ENCODE results near the gene COL15A1.
A peak's percentile ranks its signal among the peaks of the same experiment; 100 is the strongest.

The COL15A1 gene

GRCh38 chr9:99056186-99056585 is 112.5 kb downstream of the COL15A1 start:
- TF ChIP-seq SPI1 (IDR thresholded peaks at IDR 0.05; ENCODE audit: borderline replicate concordance, low read depth) = no peak
- TF ChIP-seq, protein P1, sequence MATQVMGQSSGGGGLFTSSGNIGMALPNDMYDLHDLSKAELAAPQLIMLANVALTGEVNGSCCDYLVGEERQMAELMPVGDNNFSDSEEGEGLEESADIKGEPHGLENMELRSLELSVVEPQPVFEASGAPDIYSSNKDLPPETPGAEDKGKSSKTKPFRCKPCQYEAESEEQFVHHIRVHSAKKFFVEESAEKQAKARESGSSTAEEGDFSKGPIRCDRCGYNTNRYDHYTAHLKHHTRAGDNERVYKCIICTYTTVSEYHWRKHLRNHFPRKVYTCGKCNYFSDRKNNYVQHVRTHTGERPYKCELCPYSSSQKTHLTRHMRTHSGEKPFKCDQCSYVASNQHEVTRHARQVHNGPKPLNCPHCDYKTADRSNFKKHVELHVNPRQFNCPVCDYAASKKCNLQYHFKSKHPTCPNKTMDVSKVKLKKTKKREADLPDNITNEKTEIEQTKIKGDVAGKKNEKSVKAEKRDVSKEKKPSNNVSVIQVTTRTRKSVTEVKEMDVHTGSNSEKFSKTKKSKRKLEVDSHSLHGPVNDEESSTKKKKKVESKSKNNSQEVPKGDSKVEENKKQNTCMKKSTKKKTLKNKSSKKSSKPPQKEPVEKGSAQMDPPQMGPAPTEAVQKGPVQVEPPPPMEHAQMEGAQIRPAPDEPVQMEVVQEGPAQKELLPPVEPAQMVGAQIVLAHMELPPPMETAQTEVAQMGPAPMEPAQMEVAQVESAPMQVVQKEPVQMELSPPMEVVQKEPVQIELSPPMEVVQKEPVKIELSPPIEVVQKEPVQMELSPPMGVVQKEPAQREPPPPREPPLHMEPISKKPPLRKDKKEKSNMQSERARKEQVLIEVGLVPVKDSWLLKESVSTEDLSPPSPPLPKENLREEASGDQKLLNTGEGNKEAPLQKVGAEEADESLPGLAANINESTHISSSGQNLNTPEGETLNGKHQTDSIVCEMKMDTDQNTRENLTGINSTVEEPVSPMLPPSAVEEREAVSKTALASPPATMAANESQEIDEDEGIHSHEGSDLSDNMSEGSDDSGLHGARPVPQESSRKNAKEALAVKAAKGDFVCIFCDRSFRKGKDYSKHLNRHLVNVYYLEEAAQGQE (IDR thresholded peaks at IDR 0.05; ENCODE audit: insufficient replicate concordance, low read depth) = no peak
- TF ChIP-seq, protein P2, sequence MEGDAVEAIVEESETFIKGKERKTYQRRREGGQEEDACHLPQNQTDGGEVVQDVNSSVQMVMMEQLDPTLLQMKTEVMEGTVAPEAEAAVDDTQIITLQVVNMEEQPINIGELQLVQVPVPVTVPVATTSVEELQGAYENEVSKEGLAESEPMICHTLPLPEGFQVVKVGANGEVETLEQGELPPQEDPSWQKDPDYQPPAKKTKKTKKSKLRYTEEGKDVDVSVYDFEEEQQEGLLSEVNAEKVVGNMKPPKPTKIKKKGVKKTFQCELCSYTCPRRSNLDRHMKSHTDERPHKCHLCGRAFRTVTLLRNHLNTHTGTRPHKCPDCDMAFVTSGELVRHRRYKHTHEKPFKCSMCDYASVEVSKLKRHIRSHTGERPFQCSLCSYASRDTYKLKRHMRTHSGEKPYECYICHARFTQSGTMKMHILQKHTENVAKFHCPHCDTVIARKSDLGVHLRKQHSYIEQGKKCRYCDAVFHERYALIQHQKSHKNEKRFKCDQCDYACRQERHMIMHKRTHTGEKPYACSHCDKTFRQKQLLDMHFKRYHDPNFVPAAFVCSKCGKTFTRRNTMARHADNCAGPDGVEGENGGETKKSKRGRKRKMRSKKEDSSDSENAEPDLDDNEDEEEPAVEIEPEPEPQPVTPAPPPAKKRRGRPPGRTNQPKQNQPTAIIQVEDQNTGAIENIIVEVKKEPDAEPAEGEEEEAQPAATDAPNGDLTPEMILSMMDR (IDR thresholded peaks at IDR 0.05; ENCODE audit: insufficient read depth, low read length) = no peak
- TF ChIP-seq GABPA (IDR thresholded peaks at IDR 0.05; ENCODE audit: low read depth) = no peak
- TF ChIP-seq POLR2AphosphoS5 (IDR thresholded peaks at IDR 0.05; ENCODE audit: low read depth) = no peak

DNA sequence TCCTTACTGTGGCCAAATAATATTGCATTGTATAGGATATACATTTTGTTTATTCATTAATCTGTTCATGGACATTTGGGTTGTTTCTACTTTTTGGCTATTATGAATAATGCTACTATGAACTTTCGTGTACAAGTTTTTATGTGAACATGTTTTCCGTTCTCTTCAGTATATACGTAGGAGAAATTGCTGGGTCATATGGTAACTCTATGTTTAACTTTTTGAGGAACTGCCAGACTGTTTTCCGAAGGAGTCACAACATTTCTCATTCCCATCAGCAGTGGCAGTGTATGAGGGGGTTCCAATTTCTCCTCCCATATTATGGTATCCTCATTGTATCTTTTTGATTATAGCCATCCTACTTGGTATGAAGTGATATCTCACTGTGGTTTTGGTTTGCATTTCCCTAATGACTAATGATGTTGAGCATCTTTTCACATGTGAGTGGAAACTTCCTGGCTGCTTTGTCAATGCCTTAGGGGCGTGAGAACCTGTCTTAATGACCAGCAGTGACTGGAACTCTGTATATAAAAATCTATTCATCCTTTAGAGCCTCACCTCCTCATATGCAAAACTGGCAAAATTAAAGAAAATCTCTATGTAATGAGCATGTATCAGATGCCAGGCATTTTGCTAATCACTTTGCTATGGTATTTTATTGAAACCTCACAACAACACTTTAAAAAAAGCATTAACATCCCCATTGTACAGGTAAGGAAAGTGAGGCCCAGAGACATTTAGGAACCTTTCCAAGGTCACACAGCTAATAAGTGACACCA is 113.4 kb downstream of the COL15A1 start:
- Histone ChIP-seq H3K27ac (replicated peaks) (peak overlapping the region; percentile 88), H3K27me3 (ENCODE audit: insufficient read depth, poor library complexity, severe bottlenecking) (no peaks in the 10 kb centered on the region), H3K4me3 (replicated peaks; ENCODE audit: insufficient read depth, low read length) (no peak overlapping the region)
- peak; percentile 34; the same call in 1 of the 2 replicates for TF ChIP-seq SPI1 (IDR thresholded peaks at IDR 0.05; ENCODE audit: borderline replicate concordance, low read depth)
- TF ChIP-seq POLR2AphosphoS5 (IDR thresholded peaks at IDR 0.05; ENCODE audit: low read depth) = no peak
- DNase-seq (ENCODE audit: low read depth in 1 of 2, low spot score in 1 of 2) = peak in 1 of 2 experiments; percentile 16

More at GRCh38 chr9:99056186-99056585, 112.5 kb downstream of the COL15A1 start:
- Histone ChIP-seq H3K27me3 (ENCODE audit: insufficient read depth, poor library complexity, severe bottlenecking) (no peaks in the 10 kb centered on the region), H3K27ac (replicated peaks) (no peak overlapping the region), H3K4me3 (replicated peaks; ENCODE audit: insufficient read depth, low read length) (no peak overlapping the region)
- no peak for DNase-seq (ENCODE audit: low read depth in 1 of 2, low spot score in 1 of 2)

DNA sequence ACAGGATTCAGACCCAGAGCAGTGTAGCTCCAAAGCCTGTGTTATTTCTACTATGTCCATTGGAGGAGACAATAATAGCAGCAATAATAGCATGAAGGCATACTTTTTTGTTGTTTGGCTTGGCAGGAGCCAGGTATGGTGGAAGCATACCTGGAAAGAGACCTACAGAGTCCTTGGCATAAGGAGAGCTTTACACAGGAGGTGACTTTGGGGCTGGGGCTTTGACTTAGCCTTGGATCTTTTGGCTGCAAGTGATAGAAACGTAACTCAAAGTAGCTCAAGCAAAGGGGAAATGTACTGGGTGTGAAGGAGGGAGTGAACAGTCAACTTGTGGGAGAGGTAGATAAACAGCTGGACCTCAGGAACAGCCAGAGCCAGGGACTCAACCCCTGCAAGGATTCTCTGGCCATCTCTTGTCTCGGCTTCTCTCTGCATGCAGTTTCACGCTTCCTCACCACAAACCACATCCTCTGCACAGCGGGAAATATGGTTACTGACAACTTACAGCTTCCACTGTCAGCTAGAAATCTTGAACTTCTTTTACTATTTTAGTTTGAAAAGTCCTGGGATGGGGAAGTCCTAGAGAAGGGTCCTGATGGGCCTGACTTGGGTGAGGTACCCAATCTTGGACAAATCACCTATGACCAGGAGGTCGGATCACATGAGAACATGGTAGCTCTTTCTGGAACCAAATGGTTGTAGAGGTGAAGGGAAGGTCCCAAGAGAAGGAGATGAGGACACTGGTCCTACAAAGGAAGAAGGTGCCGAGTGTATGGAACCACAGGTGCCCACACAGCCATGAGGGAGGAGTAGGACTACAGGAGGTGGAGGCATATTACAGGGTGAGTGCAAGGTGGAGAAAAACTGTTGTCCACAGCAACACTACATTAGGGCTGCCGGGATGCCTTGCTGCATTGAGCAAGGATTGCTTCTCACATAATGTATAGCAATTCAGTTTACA is 114.2 kb downstream of the COL15A1 start:
- peak; percentile 62 to 91 for DNase-seq (ENCODE audit: low read depth in 1 of 2, low spot score in 1 of 2)
- Histone ChIP-seq H3K27me3 (ENCODE audit: insufficient read depth, poor library complexity, severe bottlenecking) (no peaks in the 10 kb centered on the region), H3K4me3 (replicated peaks; ENCODE audit: insufficient read depth, low read length) (no peak overlapping the region), H3K27ac (replicated peaks) (peak overlapping the region; percentile 88)
- TF ChIP-seq POLR2AphosphoS5 (IDR thresholded peaks at IDR 0.05; ENCODE audit: low read depth) (peak; percentile 70), GABPA (IDR thresholded peaks at IDR 0.05; ENCODE audit: low read depth) (no peak), SPI1 (IDR thresholded peaks at IDR 0.05; ENCODE audit: borderline replicate concordance, low read depth) (peak; percentile 36; the same call in 1 of the 2 replicates)
- TF ChIP-seq, protein P1 (IDR thresholded peaks at IDR 0.05; ENCODE audit: insufficient replicate concordance, low read depth) = no peak

DNA sequence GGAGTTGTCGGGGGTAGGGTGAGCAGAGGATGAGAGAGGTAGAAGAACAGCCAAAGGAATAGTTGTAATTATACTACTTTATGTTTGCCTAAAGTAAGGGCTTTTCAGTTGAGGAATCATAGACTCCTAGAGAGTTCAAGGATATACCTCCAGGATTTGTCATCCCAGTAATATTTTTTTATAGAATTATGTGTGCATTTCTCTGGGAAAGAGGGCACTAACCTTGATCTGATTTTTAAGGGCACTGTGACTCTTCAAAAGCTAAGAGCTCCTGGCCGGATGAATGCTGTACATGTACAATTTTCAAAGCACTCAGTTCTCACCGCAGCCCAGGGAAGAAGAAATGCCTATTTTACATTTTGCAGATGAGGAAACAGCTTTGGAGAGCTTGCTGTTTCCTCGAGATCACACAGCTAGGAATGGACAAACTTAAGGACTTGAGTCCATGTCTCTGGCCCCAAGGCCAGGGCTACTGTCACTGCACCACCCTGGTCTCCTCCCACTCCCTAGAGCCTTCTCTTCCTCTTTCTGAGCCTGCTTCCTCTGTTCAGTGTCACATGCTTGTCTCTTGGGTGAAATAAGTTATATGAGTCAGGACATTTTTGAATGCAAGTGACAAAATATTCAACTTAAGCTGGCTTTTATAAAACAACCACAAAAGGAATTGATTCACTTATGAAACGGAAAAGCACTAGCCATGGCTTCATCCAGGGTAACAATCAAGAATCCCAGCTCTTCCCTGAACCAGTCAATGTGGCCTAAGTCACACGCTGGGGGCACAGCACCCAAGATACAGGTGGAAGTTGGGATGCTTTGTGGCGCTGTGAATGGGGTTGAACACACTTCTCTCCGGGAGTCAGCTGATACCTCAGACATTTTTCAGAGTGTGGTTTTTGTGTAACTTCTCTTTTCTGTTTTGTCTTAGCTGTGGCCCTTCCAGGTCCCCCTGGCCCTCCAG is 115.5 kb downstream of the COL15A1 start:
- TF ChIP-seq, protein P1 (IDR thresholded peaks at IDR 0.05; ENCODE audit: insufficient replicate concordance, low read depth) = no peak
- TF ChIP-seq GABPA (IDR thresholded peaks at IDR 0.05; ENCODE audit: low read depth) (no peak), POLR2AphosphoS5 (IDR thresholded peaks at IDR 0.05; ENCODE audit: low read depth) (peak; percentile 31; the same call in 1 of the 2 replicates), SPI1 (IDR thresholded peaks at IDR 0.05; ENCODE audit: borderline replicate concordance, low read depth) (peak; percentile 98)
- TF ChIP-seq, protein P2 (IDR thresholded peaks at IDR 0.05; ENCODE audit: insufficient read depth, low read length) = no peak

More for the DNA sequence above, 115.5 kb downstream of the COL15A1 start:
- DNase-seq (ENCODE audit: low read depth in 1 of 2, low spot score in 1 of 2) = peak; percentile 84 to 88
- Histone ChIP-seq H3K27me3 (ENCODE audit: insufficient read depth, poor library complexity, severe bottlenecking) (no peaks in the 10 kb centered on the region), H3K4me3 (replicated peaks; ENCODE audit: insufficient read depth, low read length) (no peak overlapping the region), H3K27ac (replicated peaks) (peak overlapping the region; percentile 88)
